Sigmoid colon (tissue), 7 donors: ENCODE results near the gene EID3. TPM values are rescaled to one million over a fixed set of nuclear protein-coding genes. Genes with fewer than 3 reads are reported as not detected.

Experiments used
- DNase-seq: peaks from one replicate; pipeline ENCODE4 v3.0.0-alpha.2; 2019
- H3K27ac ChIP-seq, 4 donors: fragments of 200-600 bp; sonication (generic); one replicate each; pipeline ENCODE4 v1.5.1; 2016 to 2019; ENCODE audit warnings: mild to moderate bottlenecking in 1 of 4
- H3K27me3 ChIP-seq, 3 donors: fragments of 200-600 bp; sonication (generic); one replicate each; pipeline ENCODE4 v1.5.1; 2019; ENCODE audit warnings: mild to moderate bottlenecking in 1 of 3
- H3K36me3 ChIP-seq, 4 donors: fragments of 200-600 bp; sonication (generic); one replicate each; pipeline ENCODE4 v1.5.1; 2016 to 2019
- H3K4me1 ChIP-seq, 4 donors: fragments of 200-600 bp; sonication (generic); one replicate each; pipeline ENCODE4 v1.5.1; 2017 to 2019
- H3K4me3 ChIP-seq, 4 donors: fragments of 200-600 bp; sonication (generic); one replicate each; pipeline ENCODE4 v1.5.1; 2017 to 2019; ENCODE audit warnings: mild to moderate bottlenecking in 2 of 4, moderate library complexity in 1 of 4
- H3K9me3 ChIP-seq, 4 donors: fragments of 200-600 bp in 3 of 4; sonication (generic) in 3 of 4; one replicate each; pipeline versions ENCODE4 v1.5.1 to v1.6.1; 2013 to 2019
- EP300 ChIP-seq, 4 donors: sonication (generic); formaldehyde crosslinking; IDR thresholded peaks; one replicate each; pipeline ENCODE4 v1.6.1; 2017; ENCODE audit warnings: antibody characterized with exemption in 4 of 4
- POLR2A ChIP-seq, 2 donors: fragments of 450-650 bp; IDR thresholded peaks; one replicate each; pipeline ENCODE4 v1.6.1; 2016; ENCODE audit warnings: antibody characterized with exemption in 2 of 2, mild to moderate bottlenecking in 2 of 2, moderate library complexity in 2 of 2
- POLR2AphosphoS5 ChIP-seq, 4 donors: sonication (generic); formaldehyde crosslinking; IDR thresholded peaks; one replicate each; pipeline ENCODE4 v1.6.1; 2017; ENCODE audit warnings: antibody characterized with exemption in 4 of 4
- WGBS, 2 donors: extraction: QIAGEN DNeasy Blood & Tissue Kit; methylation state at CpG; one replicate each; pipeline ENCODE4 v1.1.7; 2013; 5-methylcytosine and 5-hydroxymethylcytosine counted together
- intact Hi-C: fragments of 100-400 bp; cut with DNase I; formaldehyde crosslinking; loops from one replicate; pipeline ENCODE4 v1.15.1; 2023
- polyA plus RNA-seq, 3 donors: library from polyadenylated mRNA; stranded (reverse); fragments of 200-250 nt; gene quantifications; one replicate each; pipeline ENCODE4 v1.2.3, GENCODE V29; 2013
- total RNA-seq, 4 donors: library from RNA; depleted of rRNA; stranded (reverse); fragments of >200 nt; gene quantifications; one replicate each; pipeline ENCODE4 v1.1.0, GENCODE V29; 2016
- TF ChIP-seq, protein P1 (sequence below), 4 experiments: fragments of 450-650 bp in 3 of 4; fragments of 200-600 bp in 1 of 4; IDR thresholded peaks; one replicate each; pipeline ENCODE4 v1.5.1; 2016 to 2019; ENCODE audit warnings: antibody characterized with exemption in 4 of 4, mild to moderate bottlenecking in 3 of 4, moderate library complexity in 2 of 4
- donor health status: healthy with polysubstance abuse.
- donor health status: Bipolar disorder and iron deficiency.
- donor health status: healthy.

Gene EID3
- total and polyA plus RNA-seq, 7 donors, result 0.46 to 21.9 (median 4.6) TPM

DNA sequence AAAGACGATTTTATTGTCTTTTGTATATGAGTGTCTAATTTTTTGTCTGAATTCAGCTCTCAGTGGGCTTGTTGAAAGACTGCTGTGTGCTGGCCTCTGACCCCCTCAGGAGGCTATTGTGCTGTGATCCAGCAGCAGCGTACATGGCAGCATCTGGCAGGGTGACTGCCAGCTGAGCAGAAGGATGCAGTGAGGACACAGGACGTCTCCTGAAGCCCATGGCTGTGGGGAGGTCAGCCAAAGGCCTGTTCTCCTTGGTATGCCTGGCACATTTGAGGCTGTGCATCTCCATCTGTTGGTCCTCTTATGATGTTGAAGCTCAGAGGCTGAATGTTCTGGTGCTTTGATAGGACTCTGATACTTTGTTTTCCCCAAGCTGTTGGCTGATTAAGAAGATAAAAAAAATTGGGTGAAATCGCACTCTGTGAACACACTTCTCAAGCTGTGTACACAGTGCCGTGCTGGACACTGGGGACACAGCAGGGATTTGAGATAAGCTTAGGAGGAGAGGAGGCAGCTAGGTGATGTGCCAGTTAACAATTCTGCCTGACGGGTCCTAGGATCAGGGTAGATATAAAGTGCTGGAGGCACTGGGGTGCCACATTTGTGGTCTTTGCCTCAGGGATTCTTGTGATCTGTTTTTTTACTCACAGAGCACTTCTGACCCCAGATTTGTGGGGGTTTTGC is 37.5 kb downstream of the EID3 start:
- Histone ChIP-seq H3K27me3 (no peaks in the 10 kb centered on the region), H3K27ac (peak overlapping the region in 3 of 4 donors; percentile 16 to 24 (median 18)), H3K4me1 (peaks cover 0 to 43% (median 26%) of the 10 kb centered on the region in 4 donors), H3K4me3 (no peak overlapping the region), H3K9me3 (no peaks in the 10 kb centered on the region), H3K36me3 (peaks cover 22 to 95% (median 58%) of the 10 kb centered on the region in 4 donors)
- no peak for TF ChIP-seq EP300 (IDR thresholded peaks at IDR 0.05)
- peak in 1 of 4 donors; percentile 14 for TF ChIP-seq POLR2AphosphoS5 (IDR thresholded peaks at IDR 0.05)
- intact Hi-C loops, result no loop called here
- WGBS, 2 donors, result 92 to 93% methylated on average over 6 of the region's 6 CpGs
- DNase-seq, result no peak

DNA sequence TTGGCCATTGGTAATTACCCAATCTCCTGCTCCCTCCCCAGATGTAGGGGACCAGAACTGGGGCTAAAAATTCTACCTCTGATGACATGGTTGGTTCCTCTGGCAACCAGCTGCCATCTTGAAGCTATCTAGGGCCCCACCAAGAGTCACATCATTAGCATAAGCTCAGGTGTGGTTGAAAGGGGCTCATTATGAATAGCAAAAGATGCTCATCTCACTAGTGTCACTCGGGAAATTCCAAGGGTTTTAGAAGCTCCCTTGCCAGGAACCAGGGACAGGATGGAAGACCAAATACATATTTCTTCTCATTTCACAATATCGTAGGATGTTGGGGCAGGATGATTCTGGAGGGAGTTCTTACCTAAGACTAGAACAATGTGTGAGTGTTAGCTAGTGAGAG is 38.6 kb downstream of the EID3 start:
- intact Hi-C loops, result no loop called here
- no peaks in the 10 kb centered on the region for H3K9me3 ChIP-seq
- H3K27me3 ChIP-seq, result no peaks in the 10 kb centered on the region
- whole genome bisulfite sequencing, 2 donors, result 96 to 97% methylated on average over 2 of the region's 2 CpGs
- peaks cover 0 to 43% (median 26%) of the 10 kb centered on the region in 4 donors for H3K4me1 ChIP-seq
- peaks cover 17 to 95% (median 51%) of the 10 kb centered on the region in 4 donors for H3K36me3 ChIP-seq
- H3K27ac ChIP-seq, result no peak overlapping the region
- H3K4me3 ChIP-seq, result no peak overlapping the region
- no peak for TF ChIP-seq EP300 (IDR thresholded peaks at IDR 0.05)
- no peak for TF ChIP-seq POLR2AphosphoS5 (IDR thresholded peaks at IDR 0.05)
- TF ChIP-seq, protein P1, sequence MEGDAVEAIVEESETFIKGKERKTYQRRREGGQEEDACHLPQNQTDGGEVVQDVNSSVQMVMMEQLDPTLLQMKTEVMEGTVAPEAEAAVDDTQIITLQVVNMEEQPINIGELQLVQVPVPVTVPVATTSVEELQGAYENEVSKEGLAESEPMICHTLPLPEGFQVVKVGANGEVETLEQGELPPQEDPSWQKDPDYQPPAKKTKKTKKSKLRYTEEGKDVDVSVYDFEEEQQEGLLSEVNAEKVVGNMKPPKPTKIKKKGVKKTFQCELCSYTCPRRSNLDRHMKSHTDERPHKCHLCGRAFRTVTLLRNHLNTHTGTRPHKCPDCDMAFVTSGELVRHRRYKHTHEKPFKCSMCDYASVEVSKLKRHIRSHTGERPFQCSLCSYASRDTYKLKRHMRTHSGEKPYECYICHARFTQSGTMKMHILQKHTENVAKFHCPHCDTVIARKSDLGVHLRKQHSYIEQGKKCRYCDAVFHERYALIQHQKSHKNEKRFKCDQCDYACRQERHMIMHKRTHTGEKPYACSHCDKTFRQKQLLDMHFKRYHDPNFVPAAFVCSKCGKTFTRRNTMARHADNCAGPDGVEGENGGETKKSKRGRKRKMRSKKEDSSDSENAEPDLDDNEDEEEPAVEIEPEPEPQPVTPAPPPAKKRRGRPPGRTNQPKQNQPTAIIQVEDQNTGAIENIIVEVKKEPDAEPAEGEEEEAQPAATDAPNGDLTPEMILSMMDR (IDR thresholded peaks at IDR 0.05), result no peak
- TF ChIP-seq POLR2A (IDR thresholded peaks at IDR 0.05), result no peak
- no peak for DNase-seq

DNA sequence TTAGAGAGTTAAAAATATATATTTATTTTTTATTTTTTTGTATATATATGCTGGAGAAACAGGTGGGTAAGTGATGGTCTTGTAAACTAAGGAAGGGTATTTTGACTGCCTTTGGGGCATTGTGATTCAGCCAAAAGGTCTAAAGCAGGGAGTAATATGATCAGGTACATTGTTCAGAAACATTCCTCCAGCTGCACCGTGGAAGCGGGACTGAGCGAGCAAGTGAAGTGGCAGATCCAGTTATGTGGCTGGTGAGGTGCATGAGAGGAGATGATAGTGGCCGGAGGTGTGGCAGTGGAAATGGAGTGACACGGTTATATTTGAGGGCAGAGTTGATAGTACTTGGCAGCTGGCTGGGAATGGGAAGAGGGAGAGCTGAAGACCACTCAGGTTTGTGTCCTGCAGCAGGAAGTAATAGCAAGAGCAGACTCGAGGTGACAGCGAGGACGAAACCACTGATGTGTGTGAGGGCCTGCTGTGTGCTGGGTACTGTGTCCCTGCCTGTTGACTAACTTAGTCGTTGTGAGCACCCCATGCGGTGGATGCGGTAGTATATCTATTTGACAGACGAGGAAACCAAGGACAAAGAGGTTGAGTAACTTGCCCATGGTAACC is 39.2 kb downstream of the EID3 start:
- WGBS, 2 donors, result 94 to 95% methylated on average over 12 of the region's 12 CpGs
- intact Hi-C loops, result no loop called here
- Histone ChIP-seq H3K4me1 (peaks cover 0 to 43% (median 26%) of the 10 kb centered on the region in 4 donors), H3K27me3 (no peaks in the 10 kb centered on the region), H3K9me3 (no peaks in the 10 kb centered on the region), H3K27ac (no peak overlapping the region), H3K4me3 (no peak overlapping the region), H3K36me3 (peaks cover 15 to 95% (median 48%) of the 10 kb centered on the region in 4 donors)
- DNase-seq, result no peak
- TF ChIP-seq POLR2A (IDR thresholded peaks at IDR 0.05), result no peak
- TF ChIP-seq POLR2AphosphoS5 (IDR thresholded peaks at IDR 0.05), result peak in 1 of 4 donors; percentile 6

DNA sequence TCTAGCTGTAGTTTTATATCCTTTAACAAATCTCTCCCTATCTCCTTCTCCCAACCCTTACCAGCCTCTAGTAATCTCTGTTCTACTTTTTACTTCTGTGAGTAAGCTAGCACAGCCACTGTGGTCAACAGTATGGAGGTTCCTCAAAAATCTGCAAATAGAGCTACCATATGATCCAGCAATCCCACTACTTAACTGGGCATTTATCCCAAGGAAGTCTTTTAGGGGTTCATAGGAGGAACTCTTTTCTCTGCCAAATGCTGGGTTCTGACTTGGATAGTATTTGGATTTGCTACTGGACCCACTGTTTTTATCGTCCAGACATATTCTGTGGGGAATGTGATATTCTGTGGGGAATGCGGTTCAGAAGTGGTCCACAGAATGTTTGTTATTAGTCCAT is 41.1 kb downstream of the EID3 start:
- no peak for DNase-seq
- Histone ChIP-seq H3K27me3 (no peaks in the 10 kb centered on the region), H3K27ac (no peak overlapping the region), H3K9me3 (no peaks in the 10 kb centered on the region), H3K36me3 (peaks cover 20 to 95% (median 50%) of the 10 kb centered on the region in 4 donors), H3K4me1 (peaks cover 0 to 35% (median 19%) of the 10 kb centered on the region in 4 donors), H3K4me3 (no peak overlapping the region)
- TF ChIP-seq POLR2A (IDR thresholded peaks at IDR 0.05), result no peak
- TF ChIP-seq, protein P1 (IDR thresholded peaks at IDR 0.05), result no peak
- TF ChIP-seq EP300 (IDR thresholded peaks at IDR 0.05), result no peak
- TF ChIP-seq POLR2AphosphoS5 (IDR thresholded peaks at IDR 0.05), result no peak
- 92 to 97% methylated on average over 2 of the region's 2 CpGs for whole genome bisulfite sequencing, 2 donors
- intact Hi-C loops, result loop anchor here (5.0 kb wide), 1 partner anchor 37 kb away; no protein-coding TSS in a partner anchor

DNA sequence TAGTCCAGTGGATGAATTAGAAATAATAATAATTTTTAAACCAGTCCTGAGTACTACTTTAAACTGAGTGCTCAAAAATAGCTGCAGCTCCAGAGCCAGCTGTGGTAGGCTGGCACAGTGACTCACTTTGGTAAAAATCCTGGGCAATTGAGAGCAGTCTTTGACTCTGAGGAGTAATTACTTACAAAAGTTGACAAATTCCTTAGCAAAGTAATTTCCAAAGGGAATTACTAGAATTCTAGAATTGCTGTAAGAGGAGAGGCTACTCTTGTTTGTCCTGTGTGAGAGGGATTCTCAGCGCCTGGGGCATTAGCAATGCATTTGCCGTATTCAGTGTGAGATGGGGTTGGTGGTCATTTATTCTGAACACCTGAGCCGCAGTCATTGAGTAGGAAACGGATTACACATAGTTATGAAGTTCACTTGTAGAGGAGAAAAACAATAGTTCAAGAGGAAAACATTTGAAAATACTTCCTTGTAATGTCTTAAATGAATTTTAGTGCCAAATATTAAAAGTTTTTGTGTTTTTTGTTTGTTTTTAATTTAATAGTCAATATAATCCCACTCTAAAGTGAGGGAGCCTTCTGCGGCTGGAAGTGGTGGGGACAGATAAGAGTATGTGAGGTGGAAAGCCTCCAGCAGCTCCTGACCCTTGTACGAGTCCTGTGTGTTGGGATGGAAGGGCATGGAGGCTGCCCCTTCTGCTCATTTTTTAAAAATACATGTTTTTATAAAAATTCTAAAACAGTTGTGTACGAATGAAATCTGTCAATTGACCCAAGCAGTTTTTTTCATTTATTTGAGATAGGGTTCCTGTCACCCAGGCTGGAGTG is 41.9 kb downstream of the EID3 start:
- TF ChIP-seq, protein P1 (IDR thresholded peaks at IDR 0.05), result no peak
- no peak for TF ChIP-seq POLR2AphosphoS5 (IDR thresholded peaks at IDR 0.05)
- TF ChIP-seq POLR2A (IDR thresholded peaks at IDR 0.05), result no peak
- TF ChIP-seq EP300 (IDR thresholded peaks at IDR 0.05), result no peak
- intact Hi-C loops, result loop anchor here (5.0 kb wide), 1 partner anchor 38 kb away; no protein-coding TSS in a partner anchor
- 96 to 97% methylated on average over 7 of the region's 7 CpGs for WGBS, 2 donors
- H3K4me1 ChIP-seq, result peaks cover 0 to 27% (median 11%) of the 10 kb centered on the region in 4 donors
- H3K36me3 ChIP-seq, result peaks cover 20 to 95% (median 53%) of the 10 kb centered on the region in 4 donors
- no peaks in the 10 kb centered on the region for H3K9me3 ChIP-seq
- no peak for DNase-seq
- H3K27ac ChIP-seq, result no peak overlapping the region
- no peaks in the 10 kb centered on the region for H3K27me3 ChIP-seq
- H3K4me3 ChIP-seq, result no peak overlapping the region
